Fibroblast of the aortic adventitia (primary cell): ENCODE data around the gene ANKRD40. TPM values are rescaled to one million over a fixed set of nuclear protein-coding genes. Genes with fewer than 3 reads are reported as not detected.
"Not testable (repeated sequence)": the region's sequence is repeated elsewhere in the genome, so short reads cannot be mapped to it uniquely, and the experiment has no call there.

Experiments
- DNase-seq: peaks from one replicate; pipeline ENCODE4 v3.0.0-alpha.2; 2010; ENCODE audit warnings: low read depth
- H3K4me3 ChIP-seq: 2 replicates; pipeline ENCODE4 v1.5.1; 2011; ENCODE audit warnings: low read depth, mild to moderate bottlenecking, control low read depth, low read length, moderate library complexity
- CTCF ChIP-seq: IDR thresholded peaks from 2 replicates; pipeline ENCODE4 v1.5.1; 2011; ENCODE audit warnings: mild to moderate bottlenecking, low read length, control low read depth, inconsistent platforms; ENCODE audit not compliant: insufficient read depth
- total RNA-seq: library from RNA; depleted of rRNA; stranded (reverse); fragments of >200 nt; gene quantifications from 2 replicates; pipeline ENCODE4 v1.2.3, GENCODE V29; 2012; ENCODE audit warnings: low replicate concordance

The ANKRD40 gene
- total RNA-seq, 1 donor: 51.6 TPM

- no peak overlapping the region for H3K4me3 ChIP-seq
- DNase-seq: no peak
These were observed 27.6 kb upstream of the ANKRD40 start for GRCh38 chr17:50735287-50735686.

GRCh38 chr17:50731575-50732460 is 24.1 kb upstream of the ANKRD40 start:
- no peak for DNase-seq
- TF ChIP-seq CTCF: no peak
- no peak overlapping the region for H3K4me3 ChIP-seq

More at GRCh38 chr17:50735287-50735686, 27.6 kb upstream of the ANKRD40 start:
- no peak for TF ChIP-seq CTCF

GRCh38 chr17:50728881-50729765 is 21.4 kb upstream of the ANKRD40 start:
- H3K4me3 ChIP-seq: no peak overlapping the region
- DNase-seq: no peak
- no peak for TF ChIP-seq CTCF

GRCh38 chr17:50728112-50728429 is 20.4 kb upstream of the ANKRD40 start:
- no peak for TF ChIP-seq CTCF
- no peak overlapping the region for H3K4me3 ChIP-seq
- no peak for DNase-seq

GRCh38 chr17:50725769-50726655 is 18.3 kb upstream of the ANKRD40 start:
- DNase-seq: no peak
- no peak for TF ChIP-seq CTCF
- no peak overlapping the region for H3K4me3 ChIP-seq

- DNase-seq, H3K4me3 ChIP-seq: not testable (repeated sequence)
These were observed 16.9 kb upstream of the ANKRD40 start for GRCh38 chr17:50724622-50725021.
